ENCODE data around the gene LRMDA. TPM values are rescaled to one million over a fixed set of nuclear protein-coding genes. Genes with fewer than 3 reads are reported as not detected.

LRMDA gene
- total RNA-seq, 2 experiments from 2014 or later = not detected

DNA sequence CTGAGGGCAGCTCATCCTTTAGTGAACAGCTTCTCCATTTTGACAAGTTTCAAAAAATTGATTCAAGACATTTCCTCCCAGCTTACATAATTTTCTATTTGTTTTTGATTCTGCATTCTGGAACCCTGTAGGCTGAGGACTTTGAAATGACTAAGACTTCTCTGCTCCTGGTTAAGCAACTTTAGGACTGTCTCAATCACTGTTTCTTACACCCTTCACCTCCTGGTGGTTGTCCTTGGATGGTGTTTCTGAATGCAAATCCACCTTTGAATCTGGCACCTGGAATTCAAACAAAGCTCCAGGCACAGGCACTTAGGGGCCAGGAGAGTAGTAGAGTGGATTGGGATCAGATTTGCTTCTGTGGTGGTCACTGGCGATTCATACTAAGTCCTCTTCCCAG is 595.5 kb downstream of the LRMDA start:
- Histone ChIP-seq H3K27ac (ENCODE audit: low read depth, low read length, poor library complexity, severe bottlenecking) (no peak overlapping the region), H3K36me3 (ENCODE audit: insufficient read depth, low read length) (no peaks in the 10 kb centered on the region), H3K4me3 (ENCODE audit: low read depth, low read length, poor library complexity, severe bottlenecking) (no peak overlapping the region), H3K9me2 (ENCODE audit: insufficient read depth, low read length) (no peaks in the 10 kb centered on the region), H3K4me1 (ENCODE audit: insufficient read depth, low read length, poor library complexity, severe bottlenecking) (no peaks in the 10 kb centered on the region), H3K79me2 (ENCODE audit: insufficient read depth, low read depth, low read length) (no peaks in the 10 kb centered on the region), H3K9me3 (ENCODE audit: low read length) (no peaks in the 10 kb centered on the region), H2AFZ (ENCODE audit: low read length) (no peak overlapping the region), H4K20me1 (ENCODE audit: insufficient read depth, low read length) (no peaks in the 10 kb centered on the region), H3K4me2 (ENCODE audit: low read length) (no peak overlapping the region)
- BruUV-seq (replicated peaks) = no TSS peak
- intact Hi-C loops (cut with micrococcal nuclease; ENCODE audit: unreplicated experiment) = no loop called here
- CTCF ChIA-PET (ENCODE audit: unreplicated experiment) = no interaction called here
- POLR2A ChIA-PET = interaction anchor here (0.6 kb wide), 1 partner anchor 1310 kb away, joined by 3 read pairs; no protein-coding TSS in a partner anchor
- TF ChIP-seq EZH2phosphoT487 (IDR thresholded peaks at IDR 0.05; ENCODE audit: borderline replicate concordance, low read depth, low read length) = no peak
- no peak for TF ChIP-seq CTCF (conservative IDR thresholded peaks at IDR 0.05; ENCODE audit: low read length)
- no peak for DNase-seq (ENCODE audit: low spot score)

DNA sequence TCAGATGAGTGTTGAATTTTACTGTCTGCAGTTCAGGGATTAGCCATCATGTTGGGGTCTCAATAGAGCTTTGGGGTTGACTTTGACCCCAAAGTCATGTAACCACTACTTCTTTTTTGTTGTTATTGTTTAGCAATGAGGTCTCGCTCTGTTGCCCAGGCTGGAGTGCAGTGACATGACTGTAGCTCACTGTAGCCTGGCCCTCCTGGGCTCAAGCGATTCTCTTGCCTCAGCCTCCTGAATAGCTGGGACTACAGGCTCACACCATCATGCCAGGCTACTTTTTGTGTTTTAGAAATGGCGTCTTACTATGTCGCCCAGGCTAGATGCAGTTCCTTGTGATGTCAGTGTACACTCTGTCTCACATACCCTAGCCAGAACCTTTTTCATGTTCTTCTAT is 598.4 kb downstream of the LRMDA start:
- H3K4me1 ChIP-seq (ENCODE audit: insufficient read depth, low read length, poor library complexity, severe bottlenecking) = no peaks in the 10 kb centered on the region
- no peak overlapping the region for H3K27ac ChIP-seq (ENCODE audit: low read depth, low read length, poor library complexity, severe bottlenecking)
- no peaks in the 10 kb centered on the region for H4K20me1 ChIP-seq (ENCODE audit: insufficient read depth, low read length)
- no peaks in the 10 kb centered on the region for H3K9me2 ChIP-seq (ENCODE audit: insufficient read depth, low read length)
- H2AFZ ChIP-seq (ENCODE audit: low read length) = no peak overlapping the region
- no peaks in the 10 kb centered on the region for H3K9me3 ChIP-seq (ENCODE audit: low read length)
- no peaks in the 10 kb centered on the region for H3K79me2 ChIP-seq (ENCODE audit: insufficient read depth, low read depth, low read length)
- no peaks in the 10 kb centered on the region for H3K36me3 ChIP-seq (ENCODE audit: insufficient read depth, low read length)
- no peak overlapping the region for H3K4me3 ChIP-seq (ENCODE audit: low read depth, low read length, poor library complexity, severe bottlenecking)
- intact Hi-C loops (cut with micrococcal nuclease; ENCODE audit: unreplicated experiment) = no loop called here
- TF ChIP-seq CTCF (conservative IDR thresholded peaks at IDR 0.05; ENCODE audit: low read length) = no peak
- no peak for TF ChIP-seq EZH2phosphoT487 (IDR thresholded peaks at IDR 0.05; ENCODE audit: borderline replicate concordance, low read depth, low read length)
- no peak overlapping the region for H3K4me2 ChIP-seq (ENCODE audit: low read length)
- no TSS peak for BruUV-seq (replicated peaks)
- POLR2A ChIA-PET = no interaction called here
- CTCF ChIA-PET (ENCODE audit: unreplicated experiment) = interaction anchor here (0.6 kb wide), 1 partner anchor 60 kb away, joined by 3 read pairs; no protein-coding TSS in a partner anchor
- DNase-seq (ENCODE audit: low spot score) = no peak

DNA sequence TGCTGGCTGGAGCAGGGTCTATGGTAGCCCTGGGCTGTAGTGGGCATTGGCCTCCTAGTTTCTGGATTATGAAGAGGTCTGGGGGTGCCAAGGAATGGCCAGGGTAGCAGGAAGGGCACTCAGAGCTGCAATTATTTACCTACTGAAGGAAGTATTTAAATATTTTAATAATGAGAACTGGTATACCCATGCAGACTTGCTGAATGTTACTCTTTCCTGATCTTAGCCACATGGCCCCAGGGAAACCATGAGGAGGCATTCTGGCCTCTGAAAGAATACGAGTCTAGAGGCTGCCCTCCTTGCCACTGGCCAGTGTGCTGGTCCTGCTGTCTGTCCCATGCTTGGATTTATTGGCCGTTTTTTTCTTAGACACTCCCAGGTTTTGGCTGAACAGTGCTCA is 599.7 kb downstream of the LRMDA start:
- ChIA-PET POLR2A (no interaction called here), CTCF (ENCODE audit: unreplicated experiment) (no interaction called here)
- DNase-seq (ENCODE audit: low spot score) = no peak
- TF ChIP-seq EZH2phosphoT487 (IDR thresholded peaks at IDR 0.05; ENCODE audit: borderline replicate concordance, low read depth, low read length) = no peak
- no peak for TF ChIP-seq CTCF (conservative IDR thresholded peaks at IDR 0.05; ENCODE audit: low read length)
- intact Hi-C loops (cut with micrococcal nuclease; ENCODE audit: unreplicated experiment) = no loop called here
- Histone ChIP-seq H3K27ac (ENCODE audit: low read depth, low read length, poor library complexity, severe bottlenecking) (no peak overlapping the region), H2AFZ (ENCODE audit: low read length) (no peak overlapping the region), H3K9me3 (ENCODE audit: low read length) (no peaks in the 10 kb centered on the region), H3K36me3 (ENCODE audit: insufficient read depth, low read length) (no peaks in the 10 kb centered on the region), H3K4me3 (ENCODE audit: low read depth, low read length, poor library complexity, severe bottlenecking) (no peak overlapping the region), H3K4me1 (ENCODE audit: insufficient read depth, low read length, poor library complexity, severe bottlenecking) (no peaks in the 10 kb centered on the region), H3K79me2 (ENCODE audit: insufficient read depth, low read depth, low read length) (no peaks in the 10 kb centered on the region), H4K20me1 (ENCODE audit: insufficient read depth, low read length) (no peaks in the 10 kb centered on the region), H3K4me2 (ENCODE audit: low read length) (no peak overlapping the region), H3K9me2 (ENCODE audit: insufficient read depth, low read length) (no peaks in the 10 kb centered on the region)
- no TSS peak for BruUV-seq (replicated peaks)

All from OCI-LY7 (cell line).